ENCODE measurements around the gene PLA2R1. TPM values are rescaled to one million over a fixed set of nuclear protein-coding genes. Genes with fewer than 3 reads are reported as not detected.

Gene PLA2R1
- total and polyA plus RNA-seq, 7 experiments from 2014 or later: not detected

- no peak overlapping the region for H3K4me3 ChIP-seq (ENCODE audit: low read length)
- ATAC-seq: no peak
- H3K4me3 Mint-ChIP-seq: no peak overlapping the region
- CTCF ChIA-PET: no interaction called here
- DNase-seq: no peak
- H3K27me3 Mint-ChIP-seq: peaks cover 0 to 24% (median 7%) of the 10 kb centered on the region in 5 donors
- no peaks in the 10 kb centered on the region for H3K36me3 ChIP-seq (ENCODE audit: control insufficient read depth in 2 of 3, insufficient read depth in 3 of 3, low read length in 3 of 3)
- no peaks in the 10 kb centered on the region for H3K36me3 Mint-ChIP-seq
- no peaks in the 10 kb centered on the region for H3K9me3 ChIP-seq (ENCODE audit: control insufficient read depth in 2 of 3, low read length in 3 of 3)
- H3K27ac ChIP-seq (ENCODE audit: low read depth, low read length): no peak overlapping the region
- no peaks in the 10 kb centered on the region for H3K27me3 ChIP-seq (ENCODE audit: control insufficient read depth in 2 of 2, insufficient read depth in 2 of 2, low read length in 2 of 2)
- H3K4me1 ChIP-seq (ENCODE audit: control insufficient read depth in 2 of 2, insufficient read depth in 2 of 2, low read length in 2 of 2): no peaks in the 10 kb centered on the region
- no peaks in the 10 kb centered on the region for H3K9me3 Mint-ChIP-seq
- intact Hi-C loops (cut with micrococcal nuclease): no loop called here
- H3K4me1 Mint-ChIP-seq: no peaks in the 10 kb centered on the region
- H3K27ac Mint-ChIP-seq: no peak overlapping the region
- POLR2A ChIA-PET: no interaction called here
Observed at GRCh38 chr2:160006475-160006874, 55.9 kb downstream of the PLA2R1 start.

DNA sequence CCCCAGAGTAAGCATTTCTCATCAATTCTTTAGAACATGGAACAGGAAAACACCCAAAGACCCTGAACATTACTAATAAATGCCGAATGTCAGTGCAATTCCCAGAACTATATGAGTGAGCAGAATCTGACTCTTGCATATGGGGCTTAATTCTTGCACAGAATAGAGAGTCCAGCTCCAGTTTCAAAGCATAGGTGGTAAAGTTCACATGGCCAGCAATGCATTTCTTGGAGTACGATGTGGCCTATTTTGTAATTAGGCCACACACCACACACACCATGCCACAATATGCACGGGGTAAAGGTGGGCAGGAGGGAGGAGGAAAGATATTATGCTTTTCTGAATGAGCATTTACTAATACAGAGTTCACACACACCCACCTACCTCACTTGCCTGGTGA is 56.5 kb downstream of the PLA2R1 start:
- intact Hi-C loops (cut with micrococcal nuclease): no loop called here
- CTCF ChIA-PET: no interaction called here
- Mint-ChIP-seq H3K9me3 (peaks cover 0 to 4% (median 0%) of the 10 kb centered on the region in 11 donors), H3K4me1 (no peaks in the 10 kb centered on the region), H3K27me3 (peaks cover 0 to 25% (median 13%) of the 10 kb centered on the region in 5 donors), H3K27ac (no peak overlapping the region), H3K36me3 (no peaks in the 10 kb centered on the region), H3K4me3 (no peak overlapping the region)
- no peak for ATAC-seq
- Histone ChIP-seq H3K27me3 (ENCODE audit: control insufficient read depth in 2 of 2, insufficient read depth in 2 of 2, low read length in 2 of 2) (no peaks in the 10 kb centered on the region), H3K9me3 (ENCODE audit: control insufficient read depth in 2 of 3, low read length in 3 of 3) (no peaks in the 10 kb centered on the region), H3K4me1 (ENCODE audit: control insufficient read depth in 2 of 2, insufficient read depth in 2 of 2, low read length in 2 of 2) (no peaks in the 10 kb centered on the region), H3K4me3 (ENCODE audit: low read length) (no peak overlapping the region), H3K36me3 (ENCODE audit: control insufficient read depth in 2 of 3, insufficient read depth in 3 of 3, low read length in 3 of 3) (no peaks in the 10 kb centered on the region), H3K27ac (ENCODE audit: low read depth, low read length) (no peak overlapping the region)
- POLR2A ChIA-PET: interaction anchor here (0.8 kb wide), 1 partner anchor 9 kb away, joined by 4 read pairs; no protein-coding TSS in a partner anchor
- DNase-seq: no peak

GRCh38 chr2:160005476-160005875 is 56.9 kb downstream of the PLA2R1 start:
- no peak for DNase-seq
- Histone ChIP-seq H3K27me3 (ENCODE audit: control insufficient read depth in 2 of 2, insufficient read depth in 2 of 2, low read length in 2 of 2) (no peaks in the 10 kb centered on the region), H3K4me3 (ENCODE audit: low read length) (no peak overlapping the region), H3K4me1 (ENCODE audit: control insufficient read depth in 2 of 2, insufficient read depth in 2 of 2, low read length in 2 of 2) (no peaks in the 10 kb centered on the region), H3K27ac (ENCODE audit: low read depth, low read length) (no peak overlapping the region), H3K36me3 (ENCODE audit: control insufficient read depth in 2 of 3, insufficient read depth in 3 of 3, low read length in 3 of 3) (no peaks in the 10 kb centered on the region), H3K9me3 (ENCODE audit: control insufficient read depth in 2 of 3, low read length in 3 of 3) (no peaks in the 10 kb centered on the region)
- ChIA-PET CTCF (interaction anchor here (1.0 kb wide), 1 partner anchor 59 kb away, joined by 3 read pairs; no protein-coding TSS in a partner anchor), POLR2A (interaction anchor here (0.8 kb wide), 1 partner anchor 9 kb away, joined by 4 read pairs; no protein-coding TSS in a partner anchor)
- no peak overlapping the region for H3K27ac Mint-ChIP-seq
- peaks cover 4 to 29% (median 15%) of the 10 kb centered on the region in 5 donors for H3K27me3 Mint-ChIP-seq
- H3K4me1 Mint-ChIP-seq: no peaks in the 10 kb centered on the region
- ATAC-seq: no peak
- intact Hi-C loops (cut with micrococcal nuclease): no loop called here
- peaks cover 0 to 7% (median 0%) of the 10 kb centered on the region in 11 donors for H3K9me3 Mint-ChIP-seq
- no peaks in the 10 kb centered on the region for H3K36me3 Mint-ChIP-seq
- H3K4me3 Mint-ChIP-seq: no peak overlapping the region

DNA sequence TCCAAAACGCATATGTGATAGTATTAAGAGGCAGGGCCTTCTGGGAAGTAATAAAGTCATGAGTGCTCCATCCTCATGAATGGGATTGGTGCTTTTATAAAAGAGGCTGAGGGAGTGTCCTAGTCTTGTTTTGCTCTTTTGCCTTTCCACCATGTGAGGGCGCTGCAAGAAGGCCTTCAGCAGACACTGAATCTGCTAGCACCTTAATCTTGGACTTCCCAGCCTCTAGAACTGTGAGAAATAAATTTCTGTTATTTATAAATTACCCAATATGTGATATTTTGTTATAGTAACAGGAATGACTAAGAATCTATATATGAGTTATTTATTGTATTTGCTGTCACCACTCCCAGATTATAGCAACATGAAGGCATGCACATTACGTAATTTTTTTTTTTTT is 63.5 kb downstream of the PLA2R1 start:
- peaks cover 12 to 37% (median 29%) of the 10 kb centered on the region in 5 donors for H3K27me3 Mint-ChIP-seq

GRCh38 chr2:159998243-159998642 is 64.2 kb downstream of the PLA2R1 start:
- no peaks in the 10 kb centered on the region for H3K4me1 Mint-ChIP-seq
- H3K4me3 Mint-ChIP-seq: no peak overlapping the region
- Histone ChIP-seq H3K9me3 (ENCODE audit: control insufficient read depth in 2 of 3, low read length in 3 of 3) (no peaks in the 10 kb centered on the region), H3K4me3 (ENCODE audit: low read length) (no peak overlapping the region), H3K4me1 (ENCODE audit: control insufficient read depth in 2 of 2, insufficient read depth in 2 of 2, low read length in 2 of 2) (no peaks in the 10 kb centered on the region), H3K27ac (ENCODE audit: low read depth, low read length) (no peak overlapping the region), H3K27me3 (ENCODE audit: control insufficient read depth in 2 of 2, insufficient read depth in 2 of 2, low read length in 2 of 2) (no peaks in the 10 kb centered on the region), H3K36me3 (ENCODE audit: control insufficient read depth in 2 of 3, insufficient read depth in 3 of 3, low read length in 3 of 3) (no peaks in the 10 kb centered on the region)
- ChIA-PET CTCF (no interaction called here), POLR2A (no interaction called here)
- no peak overlapping the region for H3K27ac Mint-ChIP-seq
- DNase-seq (no peak), ATAC-seq (no peak)
- peaks cover 0 to 12% (median 2%) of the 10 kb centered on the region in 11 donors for H3K9me3 Mint-ChIP-seq
- H3K36me3 Mint-ChIP-seq: no peaks in the 10 kb centered on the region
- peaks cover 12 to 42% (median 34%) of the 10 kb centered on the region in 5 donors for H3K27me3 Mint-ChIP-seq
- intact Hi-C loops (cut with micrococcal nuclease): no loop called here

More for the DNA sequence above, 63.5 kb downstream of the PLA2R1 start:
- no peak for ATAC-seq
- ChIA-PET POLR2A (no interaction called here), CTCF (no interaction called here)
- H3K4me3 ChIP-seq (ENCODE audit: low read length): no peak overlapping the region
- H3K36me3 Mint-ChIP-seq: no peaks in the 10 kb centered on the region
- no peaks in the 10 kb centered on the region for H3K4me1 ChIP-seq (ENCODE audit: control insufficient read depth in 2 of 2, insufficient read depth in 2 of 2, low read length in 2 of 2)
- H3K9me3 ChIP-seq (ENCODE audit: control insufficient read depth in 2 of 3, low read length in 3 of 3): no peaks in the 10 kb centered on the region
- no peak overlapping the region for H3K4me3 Mint-ChIP-seq
- no peaks in the 10 kb centered on the region for H3K4me1 Mint-ChIP-seq
- H3K36me3 ChIP-seq (ENCODE audit: control insufficient read depth in 2 of 3, insufficient read depth in 3 of 3, low read length in 3 of 3): no peaks in the 10 kb centered on the region
- H3K9me3 Mint-ChIP-seq: peaks cover 0 to 12% (median 2%) of the 10 kb centered on the region in 11 donors
- no peak overlapping the region for H3K27ac Mint-ChIP-seq
- no peak for DNase-seq
- no peak overlapping the region for H3K27ac ChIP-seq (ENCODE audit: low read depth, low read length)
- intact Hi-C loops (cut with micrococcal nuclease): no loop called here
- no peaks in the 10 kb centered on the region for H3K27me3 ChIP-seq (ENCODE audit: control insufficient read depth in 2 of 2, insufficient read depth in 2 of 2, low read length in 2 of 2)

DNA sequence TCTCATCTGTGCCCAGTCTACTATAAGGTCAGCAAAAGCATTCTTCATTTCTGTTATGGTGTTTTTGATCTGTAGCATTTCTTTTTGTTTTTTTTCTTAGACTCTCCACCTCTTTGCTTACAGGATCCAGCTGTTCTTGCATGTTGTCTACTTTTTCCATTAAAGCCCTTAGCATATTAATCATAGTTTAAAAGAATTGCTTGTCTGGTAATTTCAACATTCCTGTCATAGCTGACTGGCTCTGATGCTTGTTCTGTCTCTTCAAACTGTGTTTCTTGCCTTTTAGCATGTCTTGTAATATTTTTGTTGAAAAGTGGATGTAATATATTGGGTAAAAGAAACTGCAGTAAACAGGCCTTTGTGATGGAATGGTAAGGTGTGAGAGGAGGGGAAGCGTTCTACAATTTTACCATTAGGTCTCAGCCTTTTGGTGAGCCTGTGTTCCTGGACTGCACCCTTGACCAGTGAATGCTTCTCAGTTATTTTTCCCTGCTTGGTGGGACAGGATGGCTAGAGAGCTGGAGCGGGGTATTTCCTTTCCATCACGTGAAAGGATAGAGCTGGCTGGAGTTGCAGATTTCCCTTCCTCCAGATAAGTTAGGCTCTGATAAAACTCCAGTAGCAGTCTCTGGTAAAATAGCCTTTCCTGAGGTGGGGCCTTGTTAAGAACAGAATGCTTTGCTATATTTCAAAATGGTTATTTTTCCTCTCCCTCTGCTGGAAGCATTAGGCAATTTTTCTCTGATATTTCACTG is 65.4 kb downstream of the PLA2R1 start:
- POLR2A ChIA-PET: no interaction called here
- no peak overlapping the region for H3K27ac Mint-ChIP-seq

GRCh38 chr2:159995038-159995437 is 67.4 kb downstream of the PLA2R1 start:
- Mint-ChIP-seq H3K36me3 (no peaks in the 10 kb centered on the region), H3K27ac (no peak overlapping the region), H3K27me3 (peaks cover 4 to 31% (median 27%) of the 10 kb centered on the region in 5 donors), H3K4me3 (no peak overlapping the region), H3K9me3 (peaks cover 0 to 2% (median 0%) of the 10 kb centered on the region in 11 donors), H3K4me1 (no peaks in the 10 kb centered on the region)
- Histone ChIP-seq H3K36me3 (ENCODE audit: control insufficient read depth in 2 of 3, insufficient read depth in 3 of 3, low read length in 3 of 3) (no peaks in the 10 kb centered on the region), H3K27ac (ENCODE audit: low read depth, low read length) (no peak overlapping the region), H3K4me1 (ENCODE audit: control insufficient read depth in 2 of 2, insufficient read depth in 2 of 2, low read length in 2 of 2) (no peaks in the 10 kb centered on the region), H3K4me3 (ENCODE audit: low read length) (no peak overlapping the region), H3K27me3 (ENCODE audit: control insufficient read depth in 2 of 2, insufficient read depth in 2 of 2, low read length in 2 of 2) (no peaks in the 10 kb centered on the region), H3K9me3 (ENCODE audit: control insufficient read depth in 2 of 3, low read length in 3 of 3) (no peaks in the 10 kb centered on the region)
- POLR2A ChIA-PET: no interaction called here
- CTCF ChIA-PET: no interaction called here
- intact Hi-C loops (cut with micrococcal nuclease): no loop called here
- DNase-seq (no peak), ATAC-seq (no peak)

More for the DNA sequence above, 65.4 kb downstream of the PLA2R1 start:
- H3K9me3 ChIP-seq (ENCODE audit: control insufficient read depth in 2 of 3, low read length in 3 of 3): no peaks in the 10 kb centered on the region
- DNase-seq (no peak), ATAC-seq (no peak)
- no peaks in the 10 kb centered on the region for H3K27me3 ChIP-seq (ENCODE audit: control insufficient read depth in 2 of 2, insufficient read depth in 2 of 2, low read length in 2 of 2)
- peaks cover 0 to 12% (median 2%) of the 10 kb centered on the region in 11 donors for H3K9me3 Mint-ChIP-seq
- no peaks in the 10 kb centered on the region for H3K4me1 ChIP-seq (ENCODE audit: control insufficient read depth in 2 of 2, insufficient read depth in 2 of 2, low read length in 2 of 2)
- H3K4me3 Mint-ChIP-seq: no peak overlapping the region
- no peaks in the 10 kb centered on the region for H3K36me3 Mint-ChIP-seq
- no peaks in the 10 kb centered on the region for H3K36me3 ChIP-seq (ENCODE audit: control insufficient read depth in 2 of 3, insufficient read depth in 3 of 3, low read length in 3 of 3)
- H3K4me1 Mint-ChIP-seq: no peaks in the 10 kb centered on the region
- CTCF ChIA-PET: no interaction called here
- intact Hi-C loops (cut with micrococcal nuclease): no loop called here
- no peak overlapping the region for H3K27ac ChIP-seq (ENCODE audit: low read depth, low read length)
- no peak overlapping the region for H3K4me3 ChIP-seq (ENCODE audit: low read length)
- peaks cover 12 to 42% (median 35%) of the 10 kb centered on the region in 5 donors for H3K27me3 Mint-ChIP-seq

All from naive thymus-derived CD4-positive, alpha-beta T cell (primary cell).